Measurements from ENCODE around the gene PPIG. TPM values are rescaled to one million over a fixed set of nuclear protein-coding genes. Genes with fewer than 3 reads are reported as not detected.

The PPIG gene
- total and polyA plus RNA-seq, 9 of the 15 experiments (the other 6 are each of a cell fraction or from before 2014, with no cell fraction given) = 52.5 to 166 (median 124) TPM

DNA sequence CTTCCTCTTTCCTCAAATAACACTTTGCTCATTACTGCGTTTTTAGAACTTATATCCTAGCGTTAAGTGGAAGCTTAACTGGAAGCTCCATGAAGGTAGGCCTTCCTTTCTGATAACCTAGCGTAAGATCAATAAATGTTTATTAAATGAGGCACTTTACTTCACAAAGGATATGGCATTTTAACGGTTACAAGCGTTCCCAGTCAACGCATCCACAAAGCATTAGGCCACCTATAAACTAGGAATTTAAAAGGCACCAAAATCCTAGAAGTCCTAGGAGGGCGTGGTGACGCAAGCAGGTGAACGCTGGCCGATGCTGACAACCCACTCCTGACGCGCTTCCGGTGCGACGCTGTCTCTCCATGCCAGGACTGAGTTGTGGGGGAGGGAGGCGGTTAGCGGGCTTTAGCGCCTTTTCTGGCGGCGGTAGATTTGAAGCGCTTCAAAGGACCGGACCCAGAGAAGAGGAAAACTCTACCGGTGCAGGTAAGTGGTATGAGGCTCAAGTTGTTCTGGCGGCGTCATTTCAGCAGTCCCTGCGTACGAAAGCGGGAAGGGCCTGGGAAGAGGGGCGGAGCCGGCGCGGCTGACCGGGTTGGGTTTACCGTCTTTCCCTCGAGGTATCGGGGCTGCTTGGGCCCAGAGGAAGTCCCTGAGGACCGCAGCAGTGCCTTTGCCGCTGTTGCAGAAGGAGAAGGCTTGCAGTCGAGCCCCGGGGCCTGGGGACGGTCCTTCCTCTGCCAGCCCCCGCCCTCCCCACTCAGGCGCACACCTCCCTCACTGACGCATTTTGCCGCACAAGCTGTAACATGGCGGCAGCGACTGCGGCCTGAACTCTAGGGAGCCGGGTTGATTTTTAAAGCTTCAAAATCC is at the start of gene PPIG (continued):
- TF ChIP-seq SIX5 (IDR thresholded peaks at IDR 0.05; ENCODE audit: borderline replicate concordance in 1 of 2, insufficient read depth in 1 of 2, low read depth in 1 of 2, low read length in 2 of 2) = peak in 1 of 2 experiments; percentile 30; a peak in 1 of 4 replicates
- peak in 1 of 2 experiments; percentile 86; a peak in 2 of 4 replicates for TF ChIP-seq KDM4B (IDR thresholded peaks at IDR 0.05; ENCODE audit: borderline replicate concordance in 2 of 2, low read depth in 1 of 2)
- peak; percentile 92 for TF ChIP-seq GTF2E2 (tag; IDR thresholded peaks at IDR 0.05)
- TF ChIP-seq POU5F1 (IDR thresholded peaks at IDR 0.05; ENCODE audit: borderline replicate concordance, low read depth, low read length, partially characterized antibody) = peak; percentile 44
- no peak for TF ChIP-seq XRCC4 (IDR thresholded peaks at IDR 0.05; ENCODE audit: extremely low read depth, insufficient read depth, insufficient read length)
- no peak for TF ChIP-seq ZNF584 (CRISPR knock-in tag; IDR thresholded peaks at IDR 0.05; ENCODE audit: low read depth)
- peak; percentile 15; the same call in 1 of the 2 replicates for TF ChIP-seq ZBTB7A (IDR thresholded peaks at IDR 0.05; ENCODE audit: borderline replicate concordance, control insufficient read depth, low read depth, low read length)
- TF ChIP-seq SAP30 (IDR thresholded peaks at IDR 0.05; ENCODE audit: borderline replicate concordance, insufficient read depth, low read depth, low read length, poor library complexity, severe bottlenecking) = peak; percentile 80
- TF ChIP-seq ESRRA (IDR thresholded peaks at IDR 0.05; ENCODE audit: borderline replicate concordance, low read depth) = peak; percentile 72
- no peak for TF ChIP-seq MTF1 (CRISPR knock-in tag; IDR thresholded peaks at IDR 0.05; ENCODE audit: borderline replicate concordance)
- TF ChIP-seq, protein P1, sequence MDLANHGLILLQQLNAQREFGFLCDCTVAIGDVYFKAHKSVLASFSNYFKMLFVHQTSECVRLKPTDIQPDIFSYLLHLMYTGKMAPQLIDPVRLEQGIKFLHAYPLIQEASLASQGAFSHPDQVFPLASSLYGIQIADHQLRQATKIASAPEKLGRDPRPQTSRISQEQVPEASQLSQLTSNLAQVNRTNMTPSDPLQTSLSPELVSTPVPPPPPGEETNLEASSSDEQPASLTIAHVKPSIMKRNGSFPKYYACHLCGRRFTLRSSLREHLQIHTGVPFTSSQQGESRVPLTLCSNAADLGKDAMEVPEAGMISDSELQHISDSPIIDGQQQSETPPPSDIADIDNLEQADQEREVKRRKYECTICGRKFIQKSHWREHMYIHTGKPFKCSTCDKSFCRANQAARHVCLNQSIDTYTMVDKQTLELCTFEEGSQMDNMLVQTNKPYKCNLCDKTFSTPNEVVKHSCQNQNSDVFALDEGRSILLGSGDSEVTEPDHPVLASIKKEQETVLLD (IDR thresholded peaks at IDR 0.05) = peak; percentile 78; the same call in 1 of the 2 replicates
- TF ChIP-seq STAG1 (CRISPR knock-in tag; IDR thresholded peaks at IDR 0.05; ENCODE audit: borderline replicate concordance) = no peak
- TF ChIP-seq, protein P2, sequence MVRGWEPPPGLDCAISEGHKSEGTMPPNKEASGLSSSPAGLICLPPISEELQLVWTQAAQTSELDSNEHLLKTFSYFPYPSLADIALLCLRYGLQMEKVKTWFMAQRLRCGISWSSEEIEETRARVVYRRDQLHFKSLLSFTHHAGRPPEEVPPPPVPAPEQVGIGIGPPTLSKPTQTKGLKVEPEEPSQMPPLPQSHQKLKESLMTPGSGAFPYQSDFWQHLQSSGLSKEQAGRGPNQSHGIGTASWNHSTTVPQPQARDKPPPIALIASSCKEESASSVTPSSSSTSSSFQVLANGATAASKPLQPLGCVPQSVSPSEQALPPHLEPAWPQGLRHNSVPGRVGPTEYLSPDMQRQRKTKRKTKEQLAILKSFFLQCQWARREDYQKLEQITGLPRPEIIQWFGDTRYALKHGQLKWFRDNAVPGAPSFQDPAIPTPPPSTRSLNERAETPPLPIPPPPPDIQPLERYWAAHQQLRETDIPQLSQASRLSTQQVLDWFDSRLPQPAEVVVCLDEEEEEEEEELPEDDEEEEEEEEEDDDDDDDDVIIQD (CRISPR knock-in tag; IDR thresholded peaks at IDR 0.05) = no peak
- TF ChIP-seq SRSF9 (IDR thresholded peaks at IDR 0.05; ENCODE audit: borderline replicate concordance, low read depth, low read length) = no peak
- TF ChIP-seq PCBP2 (IDR thresholded peaks at IDR 0.05; ENCODE audit: low read depth, low read length, poor library complexity, severe bottlenecking) = no peak
- peak; percentile 89; the same call in 1 of the 2 replicates for TF ChIP-seq TOE1 (IDR thresholded peaks at IDR 0.05; ENCODE audit: borderline replicate concordance)
- TF ChIP-seq TOE1 (CRISPR knock-in tag; IDR thresholded peaks at IDR 0.05; ENCODE audit: borderline replicate concordance, low read depth) = peak; percentile 89; the same call in 1 of the 2 replicates
- TF ChIP-seq MAFF (IDR thresholded peaks at IDR 0.05; ENCODE audit: low read length) = no peak
